ENCODE results near the gene FAF2.

FAF2 gene

GRCh38 chr5:176500511-176500910, 52.3 kb downstream of the FAF2 start:
- no peak for DNase-seq (ENCODE audit: low read depth in 2 of 3, low spot score in 2 of 3)

GRCh38 chr5:176501333-176501732, 53.1 kb downstream of the FAF2 start:
- no peak for DNase-seq (ENCODE audit: low read depth in 2 of 3, low spot score in 2 of 3)

- DNase-seq (ENCODE audit: low read depth in 2 of 3, low spot score in 2 of 3) = no peak
Observed at GRCh38 chr5:176503496-176503895, 55.3 kb downstream of the FAF2 start.

GRCh38 chr5:176507911-176508310, 59.7 kb downstream of the FAF2 start:
- no peak for DNase-seq (ENCODE audit: low read depth in 2 of 3, low spot score in 2 of 3)

- no peak for DNase-seq (ENCODE audit: low read depth in 2 of 3, low spot score in 2 of 3)
Observed at GRCh38 chr5:176508603-176509002, 60.4 kb downstream of the FAF2 start.

- no peak for DNase-seq (ENCODE audit: low read depth in 2 of 3, low spot score in 2 of 3)
Observed at GRCh38 chr5:176513788-176514187, 65.6 kb downstream of the FAF2 start.

GRCh38 chr5:176514244-176514950, 66.2 kb downstream of the FAF2 start:
- DNase-seq (ENCODE audit: low read depth in 2 of 3, low spot score in 2 of 3) = no peak

- no peak for DNase-seq (ENCODE audit: low read depth in 2 of 3, low spot score in 2 of 3)
Observed at GRCh38 chr5:176515396-176515795, 67.2 kb downstream of the FAF2 start.

- DNase-seq (ENCODE audit: low read depth in 2 of 3, low spot score in 2 of 3) = no peak
Observed at GRCh38 chr5:176517053-176517661, 69.0 kb downstream of the FAF2 start.

GRCh38 chr5:176519810-176520720, 71.9 kb downstream of the FAF2 start:
- DNase-seq (ENCODE audit: low read depth in 2 of 3, low spot score in 2 of 3) = no peak

GRCh38 chr5:176521286-176521685, 73.1 kb downstream of the FAF2 start:
- DNase-seq (ENCODE audit: low read depth in 2 of 3, low spot score in 2 of 3) = no peak

- no peak for DNase-seq (ENCODE audit: low read depth in 2 of 3, low spot score in 2 of 3)
Observed at GRCh38 chr5:176521699-176522263, 73.6 kb downstream of the FAF2 start.

GRCh38 chr5:176524138-176524537, 76.0 kb downstream of the FAF2 start:
- DNase-seq (ENCODE audit: low read depth in 2 of 3, low spot score in 2 of 3) = no peak

- no peak for DNase-seq (ENCODE audit: low read depth in 2 of 3, low spot score in 2 of 3)
Observed at GRCh38 chr5:176524987-176525386, 76.8 kb downstream of the FAF2 start.

GRCh38 chr5:176525677-176526076, 77.5 kb downstream of the FAF2 start:
- no peak for DNase-seq (ENCODE audit: low read depth in 2 of 3, low spot score in 2 of 3)

- no peak for DNase-seq (ENCODE audit: low read depth in 2 of 3, low spot score in 2 of 3)
Observed at GRCh38 chr5:176526462-176526861, 78.3 kb downstream of the FAF2 start.

GRCh38 chr5:176527246-176528222, 79.3 kb downstream of the FAF2 start:
- DNase-seq (ENCODE audit: low read depth in 2 of 3, low spot score in 2 of 3) = no peak

GRCh38 chr5:176528301-176528700, 80.1 kb downstream of the FAF2 start:
- DNase-seq (ENCODE audit: low read depth in 2 of 3, low spot score in 2 of 3) = no peak

GRCh38 chr5:176528761-176529115, 80.6 kb downstream of the FAF2 start:
- no peak for DNase-seq (ENCODE audit: low read depth in 2 of 3, low spot score in 2 of 3)

GRCh38 chr5:176529116-176529740, 81.0 kb downstream of the FAF2 start:
- DNase-seq (ENCODE audit: low read depth in 2 of 3, low spot score in 2 of 3) = no peak
